ENCODE data around the gene HOXD4. TPM values are rescaled to one million over a fixed set of nuclear protein-coding genes. Genes with fewer than 3 reads are reported as not detected.

The HOXD4 gene
- total and polyA plus RNA-seq, 10 of the 15 experiments (the other 5 are each of a cell fraction or from before 2014, with no cell fraction given), result 0.07 TPM; not detected in 9

DNA sequence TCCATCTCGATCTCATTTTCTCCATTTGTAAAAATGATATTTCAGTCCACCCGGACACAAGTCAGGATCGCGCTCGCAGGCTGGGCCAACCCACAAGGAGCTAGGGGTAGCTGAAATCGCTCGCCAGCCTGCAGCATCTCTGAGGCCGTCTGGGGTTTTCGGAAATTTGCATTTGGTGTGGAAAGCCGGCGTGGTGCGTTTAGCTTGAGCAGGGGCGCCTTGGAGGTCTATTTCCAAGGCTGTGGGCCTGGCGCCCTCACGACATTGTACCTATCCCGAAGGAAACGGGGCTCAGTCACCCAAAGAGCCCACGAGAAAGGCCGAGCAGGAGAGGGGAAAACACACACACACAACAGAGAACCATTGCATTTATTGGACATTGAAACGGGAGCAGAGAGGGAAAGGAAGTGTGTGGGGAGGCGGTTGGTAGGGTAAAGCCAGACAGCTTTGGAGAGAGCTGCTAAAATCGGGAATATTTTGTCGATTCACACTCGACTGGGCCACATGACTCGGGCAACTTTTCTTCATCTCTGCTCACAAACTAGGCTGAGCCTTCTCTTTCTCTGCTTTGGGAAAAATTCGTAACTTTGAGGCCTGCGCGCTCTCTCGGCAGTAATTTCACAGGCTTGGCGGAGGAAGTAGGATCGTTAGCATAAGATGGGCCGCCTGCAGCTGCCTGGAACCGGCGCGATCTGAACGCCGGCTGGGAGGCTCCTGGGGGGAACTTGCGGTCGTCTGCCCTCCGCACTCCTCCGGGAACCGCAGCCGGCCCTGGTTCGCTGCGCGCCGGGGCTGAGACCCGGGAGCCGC, 23.0 kb upstream of the HOXD4 start (continued):
- TF ChIP-seq, protein P1, sequence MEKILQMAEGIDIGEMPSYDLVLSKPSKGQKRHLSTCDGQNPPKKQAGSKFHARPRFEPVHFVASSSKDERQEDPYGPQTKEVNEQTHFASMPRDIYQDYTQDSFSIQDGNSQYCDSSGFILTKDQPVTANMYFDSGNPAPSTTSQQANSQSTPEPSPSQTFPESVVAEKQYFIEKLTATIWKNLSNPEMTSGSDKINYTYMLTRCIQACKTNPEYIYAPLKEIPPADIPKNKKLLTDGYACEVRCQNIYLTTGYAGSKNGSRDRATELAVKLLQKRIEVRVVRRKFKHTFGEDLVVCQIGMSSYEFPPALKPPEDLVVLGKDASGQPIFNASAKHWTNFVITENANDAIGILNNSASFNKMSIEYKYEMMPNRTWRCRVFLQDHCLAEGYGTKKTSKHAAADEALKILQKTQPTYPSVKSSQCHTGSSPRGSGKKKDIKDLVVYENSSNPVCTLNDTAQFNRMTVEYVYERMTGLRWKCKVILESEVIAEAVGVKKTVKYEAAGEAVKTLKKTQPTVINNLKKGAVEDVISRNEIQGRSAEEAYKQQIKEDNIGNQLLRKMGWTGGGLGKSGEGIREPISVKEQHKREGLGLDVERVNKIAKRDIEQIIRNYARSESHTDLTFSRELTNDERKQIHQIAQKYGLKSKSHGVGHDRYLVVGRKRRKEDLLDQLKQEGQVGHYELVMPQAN (conservative IDR thresholded peaks at IDR 0.05), result no peak
- TF ChIP-seq ZNF384 (IDR thresholded peaks at IDR 0.05; ENCODE audit: borderline replicate concordance, low read depth, low read length) (no peak), BACH1 (IDR thresholded peaks at IDR 0.05; ENCODE audit: borderline replicate concordance) (no peak)
- TF ChIP-seq, protein P2, sequence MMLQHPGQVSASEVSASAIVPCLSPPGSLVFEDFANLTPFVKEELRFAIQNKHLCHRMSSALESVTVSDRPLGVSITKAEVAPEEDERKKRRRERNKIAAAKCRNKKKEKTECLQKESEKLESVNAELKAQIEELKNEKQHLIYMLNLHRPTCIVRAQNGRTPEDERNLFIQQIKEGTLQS (IDR thresholded peaks at IDR 0.05; ENCODE audit: borderline replicate concordance, extremely low read depth, low read depth, low read length), result no peak
- TF ChIP-seq, protein P3, sequence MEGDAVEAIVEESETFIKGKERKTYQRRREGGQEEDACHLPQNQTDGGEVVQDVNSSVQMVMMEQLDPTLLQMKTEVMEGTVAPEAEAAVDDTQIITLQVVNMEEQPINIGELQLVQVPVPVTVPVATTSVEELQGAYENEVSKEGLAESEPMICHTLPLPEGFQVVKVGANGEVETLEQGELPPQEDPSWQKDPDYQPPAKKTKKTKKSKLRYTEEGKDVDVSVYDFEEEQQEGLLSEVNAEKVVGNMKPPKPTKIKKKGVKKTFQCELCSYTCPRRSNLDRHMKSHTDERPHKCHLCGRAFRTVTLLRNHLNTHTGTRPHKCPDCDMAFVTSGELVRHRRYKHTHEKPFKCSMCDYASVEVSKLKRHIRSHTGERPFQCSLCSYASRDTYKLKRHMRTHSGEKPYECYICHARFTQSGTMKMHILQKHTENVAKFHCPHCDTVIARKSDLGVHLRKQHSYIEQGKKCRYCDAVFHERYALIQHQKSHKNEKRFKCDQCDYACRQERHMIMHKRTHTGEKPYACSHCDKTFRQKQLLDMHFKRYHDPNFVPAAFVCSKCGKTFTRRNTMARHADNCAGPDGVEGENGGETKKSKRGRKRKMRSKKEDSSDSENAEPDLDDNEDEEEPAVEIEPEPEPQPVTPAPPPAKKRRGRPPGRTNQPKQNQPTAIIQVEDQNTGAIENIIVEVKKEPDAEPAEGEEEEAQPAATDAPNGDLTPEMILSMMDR (IDR thresholded peaks at IDR 0.05 in 2 of 3, conservative IDR thresholded peaks at IDR 0.05 in 1 of 3; ENCODE audit: control insufficient read depth in 2 of 3, extremely low read depth in 1 of 3, insufficient read depth in 1 of 3, low read depth in 3 of 3, low read length in 3 of 3), result no peak
